Spleen (tissue), 7 donors: ENCODE data around the gene UGT2A2.

Experiments used
- POLR2A ChIP-seq, 3 donors: fragments of 450-650 bp; IDR thresholded peaks; one replicate each; pipeline ENCODE4 v1.5.1; 2017; ENCODE audit warnings: antibody characterized with exemption in 3 of 3, mild to moderate bottlenecking in 1 of 3
- TF ChIP-seq, protein P1 (sequence below), 11 experiments: fragments of 200-600 bp in 7 of 11; fragments of 450-650 bp in 4 of 11; sonication (generic) in 4 of 11; IDR thresholded peaks in 8 of 11; conservative IDR thresholded peaks in 3 of 11; 1 replicate in 7 of 11; 2 replicates in 4 of 11; pipeline versions ENCODE4 v1.4.0 to v1.8.0; 2016 to 2021; ENCODE audit warnings: antibody characterized with exemption in 11 of 11, inconsistent platforms in 4 of 11, mild to moderate bottlenecking in 1 of 11
- donor health status: DM: no; HTN: no; CAD: no; lungs with moderate emphysema.
- donor health status: DM: no; HTN: no; CAD: no.
- donor health status: DM: no; HTN: no; CAD: no.

DNA sequence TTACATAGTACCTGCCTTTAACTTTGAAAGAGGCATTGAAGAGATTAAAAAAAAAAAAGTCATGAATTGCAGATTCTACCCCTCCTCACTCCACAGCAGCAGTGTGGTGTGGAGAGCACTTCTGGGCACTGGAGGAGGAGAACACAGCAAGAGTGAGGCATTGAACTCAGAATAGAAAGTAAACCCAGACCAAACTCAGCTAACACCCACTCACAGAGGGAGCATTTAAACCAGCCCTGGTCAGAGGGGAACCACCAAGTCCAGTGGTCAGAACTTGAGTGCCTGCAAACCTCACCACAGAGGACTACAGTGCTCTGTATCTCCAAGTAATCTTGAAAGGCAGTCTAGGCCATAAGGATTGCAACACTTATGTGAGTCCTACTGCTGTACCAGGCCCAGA, 29.2 kb upstream of the UGT2A2 start:
- TF ChIP-seq, protein P1, sequence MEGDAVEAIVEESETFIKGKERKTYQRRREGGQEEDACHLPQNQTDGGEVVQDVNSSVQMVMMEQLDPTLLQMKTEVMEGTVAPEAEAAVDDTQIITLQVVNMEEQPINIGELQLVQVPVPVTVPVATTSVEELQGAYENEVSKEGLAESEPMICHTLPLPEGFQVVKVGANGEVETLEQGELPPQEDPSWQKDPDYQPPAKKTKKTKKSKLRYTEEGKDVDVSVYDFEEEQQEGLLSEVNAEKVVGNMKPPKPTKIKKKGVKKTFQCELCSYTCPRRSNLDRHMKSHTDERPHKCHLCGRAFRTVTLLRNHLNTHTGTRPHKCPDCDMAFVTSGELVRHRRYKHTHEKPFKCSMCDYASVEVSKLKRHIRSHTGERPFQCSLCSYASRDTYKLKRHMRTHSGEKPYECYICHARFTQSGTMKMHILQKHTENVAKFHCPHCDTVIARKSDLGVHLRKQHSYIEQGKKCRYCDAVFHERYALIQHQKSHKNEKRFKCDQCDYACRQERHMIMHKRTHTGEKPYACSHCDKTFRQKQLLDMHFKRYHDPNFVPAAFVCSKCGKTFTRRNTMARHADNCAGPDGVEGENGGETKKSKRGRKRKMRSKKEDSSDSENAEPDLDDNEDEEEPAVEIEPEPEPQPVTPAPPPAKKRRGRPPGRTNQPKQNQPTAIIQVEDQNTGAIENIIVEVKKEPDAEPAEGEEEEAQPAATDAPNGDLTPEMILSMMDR (IDR thresholded peaks at IDR 0.05 in 8 of 11, conservative IDR thresholded peaks at IDR 0.05 in 3 of 11): no peak
- TF ChIP-seq POLR2A (IDR thresholded peaks at IDR 0.05): no peak
